Mucosa of descending colon (tissue), 3 donors: Measurements from ENCODE around the gene TRIM51. TPM values are rescaled to one million over a fixed set of nuclear protein-coding genes. Genes with fewer than 3 reads are reported as not detected.
"Not testable (repeated sequence)": the region's sequence is repeated elsewhere in the genome, so short reads cannot be mapped to it uniquely, and the experiment has no call there.

Experiments
- ATAC-seq: fragments of 200-7000 bp; cut with Tn5 transposase; one replicate; pipeline ENCODE4 v1.9.1; 2020; ENCODE audit warnings: mild to moderate bottlenecking, moderate library complexity
- DNase-seq, 3 donors: peaks; one replicate each; pipeline ENCODE4 v3.0.0-alpha.2; 2020
- H3K36me3 ChIP-seq: fragments of 200-600 bp; one replicate; pipeline ENCODE4 v1.8.0; 2021; ENCODE audit warnings: low read depth, mild to moderate bottlenecking
- H3K4me1 ChIP-seq: fragments of 200-600 bp; one replicate; pipeline ENCODE4 v1.8.0; 2021; ENCODE audit warnings: low read depth, mild to moderate bottlenecking
- H3K4me3 ChIP-seq: fragments of 200-600 bp; one replicate; pipeline ENCODE4 v1.8.0; 2021; ENCODE audit warnings: mild to moderate bottlenecking
- H3K9me3 ChIP-seq: fragments of 200-600 bp; one replicate; pipeline ENCODE4 v1.8.0; 2021; ENCODE audit warnings: mild to moderate bottlenecking
- intact Hi-C, 2 donors: fragments of 100-400 bp; cut with DNase I in 1 of 2; cut with micrococcal nuclease in 1 of 2; formaldehyde crosslinking; loops; one replicate each; pipeline versions ENCODE4 v1.11.0 to v1.11.1; 2022; cut with DNase I, micrococcal nuclease
- total RNA-seq, 3 donors: library from RNA; stranded (reverse); fragmentation: NEBNext Ultra II Directional in 2 of 3; extraction: Animal tissue kit (Norgen Biotek cat#: 25700) in 2 of 3; gene quantifications; one replicate each; pipeline versions ENCODE4 v1.2.1 to v1.2.4, GENCODE V29; 2021 to 2023
- TF ChIP-seq, protein P1 (sequence below): fragments of 200-600 bp; IDR thresholded peaks from one replicate; pipeline ENCODE4 v1.8.0; 2022; ENCODE audit warnings: antibody characterized with exemption, mild to moderate bottlenecking
- donor health status: DM: no; HTN: no; CAD: no; lungs with moderate emphysema.
- donor health status: DM: no; HTN: no; CAD: no.
- donor health status: DM: no; HTN: yes; CAD: no.

TRIM51 gene
- total RNA-seq, 3 donors from 2014 or later = not detected

DNA sequence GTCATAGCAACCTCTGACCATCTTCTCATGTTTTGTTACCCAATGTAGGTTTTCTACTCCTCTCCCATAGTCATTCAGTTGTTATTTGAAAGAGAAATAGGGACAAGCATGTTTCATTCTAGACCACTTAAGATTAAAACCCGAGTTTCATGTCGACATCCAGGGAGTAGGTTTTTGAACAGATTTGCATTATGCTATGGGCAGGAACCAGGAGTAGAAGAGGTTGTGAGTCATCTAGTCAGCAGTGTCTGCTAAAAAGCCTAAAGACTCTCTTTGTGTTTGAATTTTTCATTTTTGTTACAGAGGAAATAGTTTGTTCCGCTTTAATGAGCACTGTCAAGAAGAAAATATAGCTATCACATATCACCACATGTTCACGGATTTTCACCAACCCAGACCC is 1.9 kb downstream of the TRIM51 start:
- H3K4me3 ChIP-seq, H3K36me3 ChIP-seq, ATAC-seq, intact Hi-C loops, H3K9me3 ChIP-seq, DNase-seq, H3K4me1 ChIP-seq: not testable (repeated sequence)

DNA sequence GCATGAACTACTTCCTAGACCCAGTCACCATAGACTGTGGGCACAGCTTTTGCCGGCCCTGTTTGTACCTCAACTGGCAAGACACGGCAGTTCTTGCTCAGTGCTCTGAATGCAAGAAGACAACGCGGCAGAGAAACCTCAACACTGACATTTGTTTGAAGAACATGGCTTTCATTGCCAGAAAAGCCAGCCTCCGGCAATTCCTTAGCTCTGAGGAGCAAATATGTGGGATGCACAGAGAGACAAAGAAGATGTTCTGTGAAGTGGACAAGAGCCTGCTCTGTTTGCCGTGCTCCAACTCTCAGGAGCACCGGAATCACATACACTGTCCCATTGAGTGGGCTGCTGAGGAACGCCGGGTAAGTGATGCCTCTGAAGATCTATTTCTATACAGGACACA is 2.4 kb downstream of the TRIM51 start:
- ATAC-seq, H3K36me3 ChIP-seq, H3K4me3 ChIP-seq, intact Hi-C loops, H3K4me1 ChIP-seq, H3K9me3 ChIP-seq, DNase-seq: not testable (repeated sequence)

DNA sequence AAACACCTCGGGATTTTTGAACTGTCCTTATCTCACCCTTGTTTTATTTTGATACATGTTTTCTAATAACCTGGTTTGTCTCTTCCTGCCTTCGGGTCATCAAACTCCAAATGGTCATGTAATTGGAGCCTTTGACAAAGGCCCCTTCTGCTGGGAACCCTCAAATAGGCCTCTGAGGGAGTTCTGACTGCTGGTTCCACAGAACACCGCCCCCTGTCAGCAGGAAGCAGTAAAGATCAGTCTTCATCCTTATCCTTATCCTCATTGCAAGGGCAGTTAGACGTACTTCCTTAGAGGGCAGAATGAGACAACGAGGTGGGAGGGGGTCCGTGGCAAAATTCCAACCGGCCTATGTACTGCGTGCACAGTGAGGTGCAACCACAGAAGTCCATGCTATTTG is 12.1 kb downstream of the TRIM51 start:
- TF ChIP-seq, protein P1, sequence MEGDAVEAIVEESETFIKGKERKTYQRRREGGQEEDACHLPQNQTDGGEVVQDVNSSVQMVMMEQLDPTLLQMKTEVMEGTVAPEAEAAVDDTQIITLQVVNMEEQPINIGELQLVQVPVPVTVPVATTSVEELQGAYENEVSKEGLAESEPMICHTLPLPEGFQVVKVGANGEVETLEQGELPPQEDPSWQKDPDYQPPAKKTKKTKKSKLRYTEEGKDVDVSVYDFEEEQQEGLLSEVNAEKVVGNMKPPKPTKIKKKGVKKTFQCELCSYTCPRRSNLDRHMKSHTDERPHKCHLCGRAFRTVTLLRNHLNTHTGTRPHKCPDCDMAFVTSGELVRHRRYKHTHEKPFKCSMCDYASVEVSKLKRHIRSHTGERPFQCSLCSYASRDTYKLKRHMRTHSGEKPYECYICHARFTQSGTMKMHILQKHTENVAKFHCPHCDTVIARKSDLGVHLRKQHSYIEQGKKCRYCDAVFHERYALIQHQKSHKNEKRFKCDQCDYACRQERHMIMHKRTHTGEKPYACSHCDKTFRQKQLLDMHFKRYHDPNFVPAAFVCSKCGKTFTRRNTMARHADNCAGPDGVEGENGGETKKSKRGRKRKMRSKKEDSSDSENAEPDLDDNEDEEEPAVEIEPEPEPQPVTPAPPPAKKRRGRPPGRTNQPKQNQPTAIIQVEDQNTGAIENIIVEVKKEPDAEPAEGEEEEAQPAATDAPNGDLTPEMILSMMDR = no peak
- no peaks in the 10 kb centered on the region for H3K4me1 ChIP-seq
- intact Hi-C loops = no loop called here
- H3K9me3 ChIP-seq = no peaks in the 10 kb centered on the region
- DNase-seq = no peak
- no peak for ATAC-seq
- no peaks in the 10 kb centered on the region for H3K36me3 ChIP-seq
- H3K4me3 ChIP-seq = no peak overlapping the region

DNA sequence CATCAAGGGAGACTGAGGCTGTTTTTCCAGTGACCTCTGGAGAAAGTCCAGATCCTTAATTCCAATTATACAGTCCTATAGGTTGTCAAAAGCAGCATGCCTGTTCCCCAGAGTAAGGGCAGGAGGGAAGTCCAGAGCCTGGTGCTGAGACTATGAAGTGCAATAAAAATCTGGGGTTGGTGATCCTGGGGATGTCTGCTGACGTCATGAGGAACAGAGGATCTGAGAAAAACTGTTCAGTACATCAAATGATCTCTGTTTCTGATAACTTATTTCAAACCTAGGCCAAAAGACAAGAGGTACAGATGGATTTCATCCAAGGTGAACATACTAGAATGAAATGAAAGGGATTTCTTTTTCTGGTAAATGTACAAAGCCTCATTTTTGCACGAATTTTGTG is 19.2 kb downstream of the TRIM51 start:
- ATAC-seq = no peak
- H3K36me3 ChIP-seq = no peaks in the 10 kb centered on the region
- no peak overlapping the region for H3K4me3 ChIP-seq
- TF ChIP-seq, protein P1 = no peak
- no peaks in the 10 kb centered on the region for H3K4me1 ChIP-seq
- DNase-seq = no peak
- H3K9me3 ChIP-seq = no peaks in the 10 kb centered on the region
- intact Hi-C loops = loop anchor here in 1 of 2 donors (10.0 kb wide), 1 partner anchor 52 kb away; no protein-coding TSS in a partner anchor

DNA sequence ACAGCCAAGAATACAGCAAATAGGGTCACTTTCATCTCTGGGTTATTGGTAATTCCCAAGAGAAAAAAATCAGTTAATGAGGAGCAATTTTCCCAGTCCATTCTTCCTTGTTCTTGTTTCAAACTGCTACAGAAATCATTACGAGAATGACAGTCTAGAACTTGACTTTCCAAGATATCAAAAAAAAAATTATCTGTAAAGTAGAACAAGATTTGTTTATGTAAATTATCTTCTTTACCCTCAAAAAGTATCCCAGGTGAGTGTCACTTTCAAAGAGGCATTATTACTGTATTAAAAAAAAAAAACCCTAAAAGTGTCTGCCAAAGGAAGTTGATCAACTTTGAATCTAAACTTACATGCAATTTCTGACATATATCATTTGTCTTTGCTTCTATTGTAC is 31.4 kb downstream of the TRIM51 start, which contains the start of gene OR5W2:
Gene OR5W2, minus strand, starts transcription at position 101 of the 400 bp plus-strand sequence. Its CDS starts 0 bp downstream, at position 101.
- ATAC-seq = no peak
- TF ChIP-seq, protein P1 = no peak
- DNase-seq = no peak
- H3K36me3 ChIP-seq = no peaks in the 10 kb centered on the region
- H3K4me1 ChIP-seq = no peaks in the 10 kb centered on the region
- intact Hi-C loops = no loop called here
- no peaks in the 10 kb centered on the region for H3K9me3 ChIP-seq
- no peak within 1 kb of the TSS for H3K4me3 ChIP-seq

DNA sequence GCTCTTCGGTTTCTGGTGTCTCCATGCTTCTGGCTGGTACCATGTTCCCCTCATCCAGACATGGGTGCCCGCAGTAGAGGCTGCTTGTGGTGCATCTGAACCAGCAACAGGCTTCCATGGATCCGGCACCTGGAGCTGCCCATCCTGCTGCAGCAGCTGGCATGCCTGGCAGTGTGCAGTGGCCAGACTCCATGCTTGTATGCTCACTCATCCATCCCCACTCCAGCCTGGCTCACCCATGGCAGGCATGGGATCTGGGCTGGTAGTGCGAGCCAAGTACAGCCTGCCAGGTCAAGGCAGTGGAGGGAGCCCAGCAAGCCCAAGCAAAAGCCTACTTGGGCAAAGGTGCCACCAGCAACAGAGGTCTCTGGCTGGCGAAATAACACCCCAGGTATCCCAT is 37.4 kb downstream of the TRIM51 start:
- Histone ChIP-seq H3K4me3 (no peak overlapping the region), H3K4me1 (no peaks in the 10 kb centered on the region), H3K36me3 (no peaks in the 10 kb centered on the region), H3K9me3 (no peaks in the 10 kb centered on the region)
- DNase-seq = no peak
- ATAC-seq = no peak
- intact Hi-C loops = no loop called here
- TF ChIP-seq, protein P1 = no peak

DNA sequence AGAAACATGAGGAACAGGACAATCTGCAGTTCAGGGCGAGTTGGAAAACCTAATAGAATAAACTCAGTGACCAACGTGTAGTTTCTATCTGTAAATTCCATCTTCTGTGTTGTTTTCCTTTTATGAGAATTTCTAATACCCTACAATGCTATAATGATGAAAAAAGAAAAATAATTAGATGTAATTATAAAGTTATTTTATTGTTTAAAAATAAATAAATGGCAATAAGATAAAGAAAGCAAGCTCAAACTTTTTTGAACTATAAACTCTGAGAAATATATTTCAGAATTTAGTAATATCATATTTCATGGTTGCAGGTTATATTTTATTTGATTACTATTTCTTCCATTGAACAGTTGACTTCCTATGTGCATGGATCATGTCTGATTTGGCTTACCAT is 53.2 kb downstream of the TRIM51 start, which contains the start of gene OR5I1:
Gene OR5I1, minus strand, starts transcription at position 101 of the 400 bp plus-strand sequence. Its CDS starts 0 bp downstream, at position 101.
- intact Hi-C loops = no loop called here

More for the DNA sequence above, 53.2 kb downstream of the TRIM51 start, which contains the start of gene OR5I1:
- Histone ChIP-seq H3K36me3 (no peaks in the 10 kb centered on the region), H3K9me3 (no peaks in the 10 kb centered on the region), H3K4me1 (no peaks in the 10 kb centered on the region), H3K4me3 (no peak within 1 kb of the TSS)
- no peak for ATAC-seq
- TF ChIP-seq, protein P1 = no peak
- no peak for DNase-seq
